SJSA1 (cell line): ENCODE data around the gene PABPC5. TPM values are rescaled to one million over a fixed set of nuclear protein-coding genes. Genes with fewer than 3 reads are reported as not detected.

Experiments
- DNase-seq, 2 experiments: peaks; one replicate each; pipeline ENCODE4 v3.0.0-alpha.2; 2015 to 2020; ENCODE audit warnings: low spot score in 2 of 2, low read depth in 1 of 2
- H3K27ac ChIP-seq: fragments of 250-450 bp; sonication (Bioruptor Pico); 2 replicates; pipeline ENCODE4 v1.5.1; 2020; ENCODE audit warnings: mild to moderate bottlenecking, moderate library complexity
- H3K27me3 ChIP-seq: fragments of 250-450 bp; sonication (Bioruptor Pico); replicated peaks from 2 replicates; pipeline ENCODE4 v1.5.1; 2020; ENCODE audit warnings: mild to moderate bottlenecking, moderate library complexity
- H3K36me3 ChIP-seq: fragments of 250-450 bp; sonication (Bioruptor Pico); 2 replicates; pipeline ENCODE4 v1.5.1; 2020; ENCODE audit warnings: mild to moderate bottlenecking
- H3K4me1 ChIP-seq: fragments of 250-450 bp; sonication (Bioruptor Pico); replicated peaks from 2 replicates; pipeline ENCODE4 v1.6.1; 2021; ENCODE audit warnings: mild to moderate bottlenecking
- H3K4me3 ChIP-seq: fragments of 250-450 bp; sonication (Bioruptor Pico); 2 replicates; pipeline ENCODE4 v1.5.1; 2020; ENCODE audit warnings: mild to moderate bottlenecking
- H3K9me3 ChIP-seq: fragments of 250-450 bp; sonication (Bioruptor Pico); replicated peaks from 2 replicates; pipeline ENCODE4 v1.5.1; 2020; ENCODE audit warnings: mild to moderate bottlenecking
- total RNA-seq: library from RNA; depleted of rRNA; stranded (reverse); fragments of >200 nt; shearing (Covaris generic); gene quantifications from 2 replicates; pipeline ENCODE4 v1.2.3, GENCODE V29; 2014; rRNA removed

Gene PABPC5
- 0.61 and 1.4 TPM in 2 replicates for total RNA-seq

GRCh38 chrX:91434351-91435168, at the start of gene PABPC5:
TSS of gene PABPC5 (plus strand) at chrX:91434839. CDS start at chrX:91435578, 739 bp downstream.
- Histone ChIP-seq H3K4me3 (peak within 1 kb of the TSS; percentile 38), H3K4me1 (no peaks in the 10 kb centered on the region), H3K9me3 (no peaks in the 10 kb centered on the region), H3K27me3 (no peaks in the 10 kb centered on the region), H3K27ac (no peak within 1 kb of the TSS), H3K36me3 (no peaks in the 10 kb centered on the region)
- peak; percentile 67 to 69 for DNase-seq

- H3K36me3 ChIP-seq: no peaks in the 10 kb centered on the region
- no peaks in the 10 kb centered on the region for H3K27me3 ChIP-seq
- H3K4me3 ChIP-seq: no peak overlapping the region
- H3K27ac ChIP-seq: no peak overlapping the region
- no peak for DNase-seq
- H3K9me3 ChIP-seq: no peaks in the 10 kb centered on the region
- H3K4me1 ChIP-seq: no peaks in the 10 kb centered on the region
These were observed 45.6 kb upstream of the PABPC5 start for GRCh38 chrX:91389026-91389425.

GRCh38 chrX:91414713-91415112, 19.9 kb upstream of the PABPC5 start:
- no peak overlapping the region for H3K27ac ChIP-seq
- H3K4me3 ChIP-seq: no peak overlapping the region
- no peaks in the 10 kb centered on the region for H3K27me3 ChIP-seq
- H3K36me3 ChIP-seq: no peaks in the 10 kb centered on the region
- H3K9me3 ChIP-seq: no peaks in the 10 kb centered on the region
- H3K4me1 ChIP-seq: no peaks in the 10 kb centered on the region
- DNase-seq: no peak

DNA sequence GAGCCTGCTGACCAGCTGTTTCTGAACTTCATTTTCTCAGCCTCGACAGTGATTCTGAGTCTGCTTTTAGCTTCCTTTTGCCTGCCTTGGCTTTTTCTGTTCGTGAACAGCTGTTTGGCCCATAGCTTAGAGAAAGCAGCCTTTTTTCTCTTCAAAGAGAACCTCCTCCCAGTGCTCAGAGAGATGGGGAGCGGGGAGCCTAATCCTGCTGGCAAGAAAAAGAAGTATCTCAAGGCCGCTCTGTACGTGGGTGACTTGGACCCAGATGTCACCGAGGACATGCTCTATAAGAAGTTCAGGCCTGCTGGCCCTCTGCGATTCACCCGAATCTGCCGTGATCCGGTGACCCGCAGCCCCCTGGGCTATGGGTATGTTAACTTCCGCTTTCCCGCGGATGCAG, 756 bp downstream of the PABPC5 start:
- Histone ChIP-seq H3K4me1 (no peaks in the 10 kb centered on the region), H3K27ac (no peak overlapping the region), H3K4me3 (peak overlapping the region; percentile 38), H3K9me3 (no peaks in the 10 kb centered on the region), H3K27me3 (no peaks in the 10 kb centered on the region), H3K36me3 (no peaks in the 10 kb centered on the region)
- no peak for DNase-seq
